Activated CD4-positive, alpha-beta T cell treated with anti-CD3 and anti-CD28 coated beads for 1 hour (primary cell): ENCODE results near the gene CTDSPL.
"Not testable (repeated sequence)": the region's sequence is repeated elsewhere in the genome, so short reads cannot be mapped to it uniquely, and the experiment has no call there.

ENCODE experiments used
- DNase-seq: peaks from one replicate; pipeline ENCODE4 v3.0.0-alpha.2; 2020

The CTDSPL gene

DNA sequence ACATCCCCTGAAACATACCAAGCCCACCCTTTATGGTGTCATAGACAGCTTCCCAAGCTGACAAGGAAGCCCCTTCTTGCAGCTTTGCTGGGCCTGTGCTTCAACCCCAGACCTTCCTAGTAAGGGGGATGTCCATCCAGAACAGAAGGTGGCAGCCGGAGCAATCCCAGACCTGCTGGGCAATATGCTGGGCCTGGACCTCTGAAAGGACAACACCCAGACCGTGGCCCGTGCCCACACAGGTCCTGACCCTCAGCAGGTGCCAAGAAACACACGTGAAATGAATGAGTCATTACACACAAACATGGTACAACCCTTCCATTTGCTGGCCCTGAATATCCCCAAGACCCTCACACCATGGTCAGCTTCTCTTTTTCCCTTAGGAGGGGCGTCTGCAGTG is 109.1 kb downstream of the CTDSPL start:
- no peak for DNase-seq

DNA sequence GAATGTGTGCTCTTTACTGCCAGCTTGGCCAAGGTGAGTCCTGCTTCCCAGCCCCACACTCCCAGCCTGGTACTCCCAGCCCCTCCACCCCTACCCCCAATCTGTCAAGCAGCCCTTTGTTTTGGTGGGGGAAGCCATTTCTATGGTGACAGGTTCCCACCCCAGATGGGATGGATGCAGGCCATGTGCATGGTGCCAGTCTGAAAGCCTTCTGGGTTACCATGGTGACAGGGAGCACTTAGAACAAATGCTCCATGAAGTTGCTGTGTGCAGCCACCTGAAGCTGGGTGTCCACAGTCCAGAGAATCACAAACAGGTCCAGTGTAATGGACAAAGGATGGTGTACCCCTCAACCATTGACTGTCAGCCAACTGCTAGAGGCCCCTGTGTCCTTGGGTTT is 109.8 kb downstream of the CTDSPL start:
- no peak for DNase-seq

DNA sequence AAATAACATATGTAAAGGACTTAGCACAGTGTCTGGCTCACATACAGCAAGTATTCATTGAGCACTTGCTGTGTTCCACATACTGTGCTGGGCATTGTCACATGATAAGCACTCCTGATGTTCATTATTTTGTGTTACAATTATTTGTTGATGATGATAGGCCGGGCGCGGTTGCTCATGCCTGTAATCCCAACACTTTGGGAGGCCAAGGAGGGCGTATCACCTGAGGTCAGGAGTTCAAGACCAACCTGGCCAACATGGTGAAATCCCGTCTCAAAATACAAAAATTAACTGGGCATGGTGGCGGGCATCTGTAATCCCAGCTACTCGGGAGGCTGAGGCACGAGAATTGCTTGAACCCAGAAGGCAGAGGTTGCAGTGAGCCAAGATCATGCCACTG is 110.4 kb downstream of the CTDSPL start:
- not testable (repeated sequence) for DNase-seq

DNA sequence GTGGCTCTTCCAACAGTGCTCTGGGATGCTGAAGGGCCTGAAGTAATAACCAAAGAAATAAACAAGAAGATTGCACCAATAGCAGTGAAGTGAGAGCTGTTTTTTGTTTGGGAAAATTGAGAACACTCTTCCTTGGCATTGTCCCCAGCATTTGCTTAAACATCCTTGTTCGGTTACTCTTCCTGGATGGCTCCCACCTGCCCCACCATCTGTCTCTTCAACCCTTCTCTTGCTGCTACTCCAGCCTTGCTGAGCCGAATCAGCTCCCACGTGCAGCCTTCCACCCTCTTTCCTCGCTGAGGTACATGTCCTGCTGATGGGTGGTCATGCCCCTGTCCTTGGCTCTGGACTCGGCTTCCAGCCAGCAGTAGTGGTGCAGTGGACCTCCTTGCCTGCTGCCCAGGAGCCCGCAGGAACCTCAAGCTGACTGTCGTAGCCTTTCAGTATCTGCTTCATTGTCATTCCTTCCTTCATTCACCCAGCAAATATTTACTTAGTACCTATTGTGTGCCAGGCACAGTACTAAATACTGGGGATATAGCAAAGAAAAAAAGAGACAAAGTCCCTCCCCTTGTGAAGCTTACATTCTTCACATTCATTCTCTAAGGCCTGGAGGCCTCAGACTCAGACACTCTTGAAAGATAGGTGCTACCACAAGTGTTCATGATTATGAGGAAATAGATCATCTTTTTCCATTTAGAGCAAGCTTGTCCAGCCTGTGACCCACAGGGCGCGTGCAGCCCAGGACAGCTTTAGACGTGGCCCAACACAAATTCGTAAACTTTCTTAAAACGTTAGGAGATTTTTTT is 111.8 kb downstream of the CTDSPL start:
- DNase-seq, result no peak

DNA sequence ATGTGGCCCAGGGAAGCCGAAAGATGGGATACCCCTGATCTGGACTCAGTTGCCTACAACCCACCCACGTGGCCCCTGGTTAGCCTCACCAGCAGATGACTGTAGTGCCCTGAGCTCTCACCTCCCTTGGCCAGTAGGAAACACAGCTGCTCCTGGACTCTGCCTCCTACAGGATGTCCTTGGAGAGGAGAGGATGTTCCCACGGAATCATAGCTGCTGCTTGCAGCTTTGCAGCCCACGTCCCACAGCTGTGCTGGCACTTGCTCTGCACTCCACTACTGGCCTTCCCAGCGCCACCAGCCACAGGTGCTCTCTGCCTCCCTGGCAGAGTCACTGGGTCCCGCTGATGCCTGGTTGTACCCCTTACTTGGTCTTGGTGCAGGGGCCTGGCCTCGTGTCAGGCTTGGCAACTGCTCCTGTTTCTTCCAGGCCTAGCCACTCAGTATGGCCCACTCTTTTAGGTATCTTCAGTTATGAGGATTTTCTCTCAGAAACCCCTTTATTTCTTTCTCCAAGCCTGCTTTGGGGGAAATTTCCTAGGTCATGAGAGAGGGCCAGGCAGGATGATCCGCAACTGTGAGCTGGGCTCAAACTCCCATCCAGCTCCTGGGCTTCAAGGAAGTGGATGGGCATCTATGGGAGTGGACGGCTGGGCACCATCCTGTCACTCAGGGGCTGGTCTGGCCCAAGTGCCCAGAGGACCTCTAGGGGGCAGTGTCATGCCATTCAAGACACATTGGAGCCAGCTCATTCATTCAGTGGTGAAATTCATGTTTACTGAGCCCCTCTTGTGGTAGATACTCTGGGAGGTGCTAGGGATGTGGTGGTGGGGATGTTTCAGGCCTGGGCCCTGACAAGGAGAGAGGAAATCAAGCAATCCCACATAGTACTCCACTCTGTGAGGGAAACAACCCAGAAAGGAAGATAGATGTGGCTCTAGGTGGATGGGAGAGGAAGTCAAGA is 112.7 kb downstream of the CTDSPL start:
- peak; percentile 59 for DNase-seq

DNA sequence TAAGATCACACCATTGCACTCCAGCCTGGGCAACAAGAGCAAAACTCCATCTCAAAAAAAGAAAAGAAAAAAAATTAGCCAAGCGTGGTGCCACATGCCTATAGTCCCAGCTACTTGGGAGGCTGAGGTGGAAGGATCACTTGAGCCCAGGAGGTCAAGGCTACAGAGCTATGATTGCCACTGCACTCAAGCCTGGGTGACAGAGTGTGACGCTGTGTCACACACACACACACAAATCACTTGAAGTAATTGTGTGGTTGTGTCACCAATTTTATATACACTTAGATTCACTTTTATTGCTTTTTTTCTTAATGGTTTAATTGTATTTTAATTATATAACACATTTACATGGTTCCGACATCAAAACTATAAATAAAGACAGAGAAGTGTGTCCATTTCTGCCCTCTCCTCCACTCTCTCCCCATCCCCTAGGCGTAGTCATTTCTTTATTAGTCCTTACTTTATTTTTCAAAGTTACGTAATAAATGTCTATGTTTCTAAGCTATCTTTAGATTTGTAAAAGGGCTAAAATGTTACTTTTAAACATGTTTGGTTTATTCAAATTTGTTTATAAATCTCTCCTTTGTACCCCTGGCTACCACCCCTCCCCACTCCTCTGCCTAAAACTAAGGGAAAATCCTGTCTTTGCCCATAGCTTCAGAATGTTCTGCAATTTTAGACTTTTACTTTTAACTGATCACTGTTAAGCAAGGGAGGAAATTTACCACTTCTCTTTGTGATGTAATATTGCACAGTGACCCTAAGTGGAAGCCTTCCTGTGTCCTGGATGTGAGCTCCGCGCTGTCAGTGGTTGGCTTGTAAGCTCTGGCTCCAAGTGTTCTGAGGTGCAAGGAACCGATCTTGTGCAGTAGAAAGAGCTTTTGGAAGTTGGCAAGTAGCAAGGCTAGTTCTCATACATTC is 118.1 kb downstream of the CTDSPL start:
- no peak for DNase-seq

DNA sequence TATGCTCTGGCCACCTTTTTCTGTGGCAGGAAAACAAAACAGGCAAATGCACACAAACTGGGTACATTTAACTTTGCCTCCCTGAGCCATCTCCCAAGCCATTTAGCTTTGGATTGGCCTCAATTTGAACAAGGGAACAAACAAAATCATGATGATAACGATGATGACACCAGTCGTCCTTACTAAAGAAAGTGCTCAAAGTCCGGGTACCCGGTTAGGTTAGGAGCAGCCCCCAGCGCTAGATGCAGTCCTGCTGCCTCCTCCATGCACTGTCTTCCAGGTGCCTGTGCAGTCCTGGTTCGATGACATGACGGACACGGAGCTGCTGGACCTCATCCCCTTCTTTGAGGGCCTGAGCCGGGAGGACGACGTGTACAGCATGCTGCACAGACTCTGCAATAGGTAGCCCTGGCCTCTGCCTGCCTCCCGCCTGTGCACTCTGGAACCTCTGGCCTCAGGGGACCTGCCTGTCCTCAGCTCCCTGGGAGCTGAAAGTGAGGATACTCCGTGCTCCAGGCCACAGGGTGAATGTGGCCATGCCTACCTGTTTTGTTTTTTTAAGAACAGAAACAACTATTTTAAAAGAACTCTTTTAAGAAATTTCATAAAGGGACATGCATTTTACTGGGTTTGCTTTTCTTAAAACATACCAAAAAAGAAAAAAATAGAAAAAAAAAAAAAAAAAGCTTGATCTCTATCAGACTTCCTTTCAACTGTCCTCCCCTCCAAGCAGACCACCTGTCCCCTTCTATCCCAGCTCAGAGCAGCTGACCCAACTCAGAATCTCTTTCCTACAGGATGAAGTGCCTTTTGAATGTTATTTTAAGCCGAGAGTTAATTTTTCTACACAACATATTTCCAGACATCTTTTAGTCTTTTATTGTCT is 119.0 kb downstream of the CTDSPL start:
- no peak for DNase-seq

DNA sequence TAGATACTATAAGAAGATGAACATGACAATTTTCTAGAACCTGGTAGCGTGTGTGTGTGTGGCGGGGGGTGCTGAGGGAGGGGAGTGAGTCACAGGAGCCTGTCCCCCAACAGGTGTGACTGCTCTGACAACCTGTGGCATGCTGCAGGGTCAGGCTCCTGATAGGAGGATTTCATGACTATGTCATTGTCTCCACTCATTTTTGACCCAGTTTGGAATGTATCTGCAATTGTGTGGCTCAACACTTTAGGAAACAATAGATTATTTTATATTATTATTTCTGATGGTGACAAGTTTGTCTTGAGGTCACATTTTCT is 119.6 kb downstream of the CTDSPL start:
- no peak for DNase-seq

DNA sequence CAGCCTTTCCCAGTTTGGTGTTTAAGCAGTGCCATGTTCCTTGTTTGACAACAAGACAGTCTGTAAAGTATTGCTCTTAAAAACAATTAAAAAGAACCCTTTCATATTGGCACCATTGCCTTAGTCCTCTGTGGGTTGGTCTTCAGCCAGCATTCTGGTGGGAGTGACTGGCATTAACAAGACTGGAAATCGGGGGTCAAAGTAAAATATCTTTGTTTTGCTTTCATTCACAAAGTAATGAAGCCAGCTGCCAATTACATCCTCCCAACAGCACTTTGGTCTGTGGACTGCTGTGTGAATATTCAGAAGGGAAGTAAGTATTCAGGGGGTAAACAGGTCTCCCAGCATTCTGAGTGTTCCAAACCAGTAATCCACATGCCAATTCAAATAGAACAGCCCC is 120.7 kb downstream of the CTDSPL start:
- no peak for DNase-seq

DNA sequence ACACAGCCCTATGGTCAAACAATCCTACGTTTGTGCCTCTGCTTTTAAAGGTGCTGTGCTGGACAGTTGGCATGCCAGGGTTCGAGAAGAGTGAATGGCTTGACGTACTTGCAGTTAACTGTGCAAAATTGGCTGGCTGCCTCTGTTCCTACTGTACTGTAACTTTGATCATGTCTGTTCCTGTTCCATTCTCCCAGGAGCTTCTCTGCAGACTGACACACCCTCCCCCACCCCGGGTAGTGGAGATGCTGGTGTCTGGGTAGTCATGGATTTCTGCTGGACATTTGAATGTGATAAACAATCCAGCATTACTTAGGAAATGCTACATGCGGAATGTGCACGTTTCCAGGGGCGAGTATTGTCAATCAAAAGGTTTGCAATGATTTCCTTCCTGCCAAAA is 122.4 kb downstream of the CTDSPL start:
- DNase-seq, result no peak

DNA sequence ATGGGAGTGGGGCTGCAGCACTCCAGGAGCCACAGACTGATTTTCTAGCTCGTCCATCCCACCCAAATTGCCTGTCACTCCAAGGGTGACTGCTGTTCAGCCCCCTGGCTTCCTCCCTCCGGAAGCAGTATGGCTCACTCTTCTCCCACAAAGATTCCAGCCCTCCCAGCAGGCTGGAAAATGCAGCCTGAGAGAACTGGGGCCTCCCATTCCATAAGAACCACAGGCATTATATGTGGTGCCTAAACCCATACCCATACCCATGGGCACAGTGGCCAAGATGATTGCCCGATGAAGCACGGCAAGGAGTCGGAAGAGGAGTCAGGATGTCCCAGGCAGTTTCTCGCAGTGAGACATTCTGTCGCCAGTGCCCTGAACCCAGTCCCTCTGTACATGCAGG is 122.9 kb downstream of the CTDSPL start:
- DNase-seq, result no peak

DNA sequence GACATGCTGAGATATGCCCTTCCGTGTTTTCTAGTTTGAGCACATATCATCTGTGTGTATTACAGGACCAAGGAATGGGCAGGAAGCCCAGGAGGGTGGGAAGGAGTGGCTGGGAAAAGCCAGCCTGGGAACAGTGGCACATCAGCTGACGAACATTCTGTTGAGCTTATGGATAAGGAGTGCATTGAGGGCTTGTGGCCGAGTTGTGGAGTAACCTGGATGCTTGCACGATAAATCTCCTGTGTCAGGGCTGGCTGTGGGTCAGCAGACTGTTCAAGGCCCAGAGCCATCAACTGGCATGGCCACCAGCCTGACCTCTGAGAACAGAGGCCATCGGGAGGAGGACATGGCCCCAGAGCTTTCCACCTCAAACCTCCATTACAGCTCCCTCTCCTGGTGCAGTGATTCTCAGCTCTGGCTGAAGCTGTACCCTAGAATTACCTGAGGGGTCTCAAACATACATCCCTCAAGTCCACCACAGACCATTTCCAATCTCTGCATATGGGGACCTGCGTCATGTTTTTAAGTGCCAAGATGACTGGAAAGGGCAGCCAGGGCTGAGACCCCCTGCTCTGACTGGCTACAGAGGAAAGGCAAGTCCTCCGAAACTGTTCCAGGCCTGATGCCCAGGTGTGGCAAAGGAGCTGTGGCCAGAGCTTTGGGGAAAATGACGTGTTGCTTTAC is 124.1 kb downstream of the CTDSPL start:
- DNase-seq, result no peak

DNA sequence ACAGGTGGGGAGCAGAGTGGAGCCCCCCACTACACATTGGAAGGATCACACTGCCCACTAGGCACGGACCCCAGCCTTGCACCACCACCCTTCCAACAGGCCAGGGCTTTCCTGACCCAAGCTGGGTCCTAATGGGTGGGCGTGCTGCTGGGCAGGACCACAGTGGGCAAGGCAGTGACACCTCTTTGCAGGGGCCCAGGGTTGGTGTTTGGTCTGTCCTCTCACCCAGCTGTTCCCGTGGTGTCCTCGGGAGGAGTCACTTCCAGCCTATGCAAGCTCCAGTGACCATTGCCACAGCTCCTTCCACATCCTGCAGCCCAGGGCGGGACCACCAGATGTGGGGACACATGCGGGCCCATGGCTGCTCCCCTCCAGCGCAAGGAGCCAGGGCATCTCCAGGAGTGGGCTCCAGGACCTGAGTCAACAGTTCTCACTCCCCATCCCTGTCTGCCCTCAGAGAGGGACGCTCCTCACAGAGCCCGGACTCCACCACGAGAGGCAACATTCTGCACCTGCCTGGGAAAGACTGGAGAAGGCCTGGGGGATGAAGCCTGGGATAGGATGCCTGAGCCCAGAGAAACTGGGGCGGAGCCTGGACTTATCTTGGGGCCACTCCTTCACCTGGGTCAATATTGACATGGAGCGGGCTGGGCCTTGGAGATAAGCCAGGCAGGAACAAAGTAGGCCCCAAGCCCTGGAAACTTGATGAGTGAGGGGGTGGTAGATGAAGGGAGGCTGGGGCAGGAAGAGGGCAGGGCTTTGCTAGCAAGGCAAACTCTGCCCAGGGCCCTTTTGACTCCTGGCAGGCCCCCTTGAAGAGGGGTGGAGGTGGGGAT is 125.0 kb downstream of the CTDSPL start:
- DNase-seq, result no peak

DNA sequence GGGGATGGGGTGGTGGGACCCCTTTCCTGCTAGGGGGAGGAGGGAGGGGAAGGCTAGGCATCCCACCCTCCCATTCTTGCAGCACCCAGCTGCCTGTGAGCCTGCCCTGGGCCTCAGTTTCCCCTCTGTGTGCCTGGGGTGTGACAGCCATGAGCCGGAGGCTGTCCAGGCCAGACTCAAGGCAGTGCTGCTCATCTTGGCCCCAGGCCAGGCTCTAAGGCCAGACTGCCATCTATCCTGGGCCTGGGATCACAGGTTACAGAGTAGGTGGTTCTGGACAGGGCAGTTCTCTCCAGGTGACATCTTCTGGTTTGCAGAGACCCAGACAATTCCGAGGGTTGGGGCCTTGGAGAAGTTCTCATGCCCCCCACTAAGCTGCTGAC is 125.6 kb downstream of the CTDSPL start:
- no peak for DNase-seq

DNA sequence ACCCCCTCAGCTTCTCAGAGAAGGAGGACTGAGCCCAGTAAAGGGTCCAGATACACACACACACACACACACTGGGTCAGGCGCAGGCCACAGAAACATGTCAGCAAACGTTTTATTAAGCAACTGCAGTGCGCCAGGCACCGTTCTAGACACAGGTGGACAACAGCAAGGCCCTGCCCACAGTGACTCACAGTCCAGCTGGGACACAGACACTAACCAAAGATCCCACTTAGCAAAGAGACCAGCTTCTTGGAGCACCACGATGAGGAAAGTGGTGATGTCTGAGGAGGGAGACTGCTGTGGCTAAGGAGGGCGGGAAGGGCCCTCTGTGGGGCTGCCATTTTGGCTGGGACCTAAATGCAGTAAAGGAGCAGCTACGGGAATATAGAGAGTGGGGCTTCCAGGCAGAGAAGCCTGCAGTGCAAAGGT is 126.1 kb downstream of the CTDSPL start:
- DNase-seq, result no peak

DNA sequence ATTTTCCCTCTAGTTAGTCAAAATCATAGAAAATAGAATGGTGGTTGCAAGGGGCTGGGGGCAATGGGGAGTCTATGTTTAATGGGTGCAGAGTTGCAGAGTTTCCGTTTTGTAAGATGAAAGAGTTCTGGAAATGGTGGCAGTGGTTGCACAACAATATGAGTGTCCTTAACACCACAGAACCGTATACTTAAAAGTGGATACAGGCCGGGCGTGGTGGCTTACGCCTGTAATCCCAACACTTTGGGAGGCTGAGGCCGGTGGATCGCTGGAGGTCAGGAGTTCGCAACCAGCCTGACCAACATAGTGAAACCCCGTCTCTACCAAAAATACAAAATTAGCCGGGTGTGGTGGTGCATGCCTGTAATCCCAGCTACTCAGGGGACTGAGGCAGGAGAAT is 126.7 kb downstream of the CTDSPL start:
- not testable (repeated sequence) for DNase-seq

DNA sequence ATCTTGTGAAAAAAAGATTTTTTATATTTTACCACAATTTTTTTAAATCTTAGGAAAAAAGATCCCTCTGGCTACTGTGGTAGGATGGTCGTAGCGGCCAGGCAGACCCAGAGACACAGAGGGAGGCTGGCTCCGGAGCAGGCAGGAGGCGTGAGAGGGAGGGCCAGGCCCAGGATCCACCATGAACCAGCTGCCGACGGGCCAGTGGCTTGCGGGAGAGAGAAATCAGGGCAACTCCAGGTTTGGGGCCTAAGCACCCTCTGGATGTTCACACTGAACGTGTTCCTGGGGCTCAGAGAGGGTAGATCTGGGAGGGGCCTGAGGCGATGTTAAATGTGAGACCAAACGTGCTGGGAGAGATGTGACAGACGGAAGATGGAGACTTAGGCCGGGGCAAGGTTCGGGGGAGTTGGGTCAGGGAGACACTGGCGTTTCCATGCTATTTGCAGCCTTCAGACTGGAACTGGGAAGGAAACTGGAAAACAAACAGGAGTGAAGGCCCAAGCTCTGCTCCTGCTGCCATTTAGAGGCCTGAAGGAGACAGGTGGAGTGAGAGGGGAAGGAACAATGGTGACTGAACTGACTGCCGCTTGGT is 127.3 kb downstream of the CTDSPL start:
- DNase-seq, result no peak

DNA sequence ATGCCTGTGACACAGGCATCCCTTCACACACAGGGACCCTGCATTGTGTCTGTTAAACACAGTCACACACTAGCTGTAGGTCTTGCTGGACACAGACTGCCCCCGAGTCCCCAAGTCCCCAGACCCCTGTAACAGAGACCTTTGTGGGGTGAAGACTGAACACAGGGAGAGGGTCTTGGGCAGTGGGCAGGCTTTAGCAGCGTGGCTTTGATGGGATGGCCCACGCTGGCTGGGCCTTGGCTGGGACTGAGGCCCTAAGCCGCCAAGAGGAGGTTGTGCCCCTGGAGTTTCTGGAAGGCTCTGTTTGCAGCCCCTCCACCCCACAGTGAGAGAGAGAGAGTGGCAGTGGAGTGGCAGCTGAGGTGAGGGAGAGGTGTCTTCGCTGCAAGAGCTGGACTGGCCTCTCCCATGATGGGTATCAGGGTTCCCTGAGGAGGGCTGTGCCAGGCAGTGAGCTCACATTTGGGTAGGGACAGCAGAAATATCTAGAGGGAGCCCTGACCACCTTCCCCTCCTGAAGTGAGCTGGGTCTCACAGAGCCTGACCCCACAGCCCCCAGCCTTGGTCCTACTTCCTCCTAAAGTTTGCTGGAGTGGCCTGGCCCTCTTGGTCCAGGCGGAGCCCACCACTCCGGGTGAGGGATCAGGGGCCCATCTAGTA is 128.3 kb downstream of the CTDSPL start:
- DNase-seq, result no peak

DNA sequence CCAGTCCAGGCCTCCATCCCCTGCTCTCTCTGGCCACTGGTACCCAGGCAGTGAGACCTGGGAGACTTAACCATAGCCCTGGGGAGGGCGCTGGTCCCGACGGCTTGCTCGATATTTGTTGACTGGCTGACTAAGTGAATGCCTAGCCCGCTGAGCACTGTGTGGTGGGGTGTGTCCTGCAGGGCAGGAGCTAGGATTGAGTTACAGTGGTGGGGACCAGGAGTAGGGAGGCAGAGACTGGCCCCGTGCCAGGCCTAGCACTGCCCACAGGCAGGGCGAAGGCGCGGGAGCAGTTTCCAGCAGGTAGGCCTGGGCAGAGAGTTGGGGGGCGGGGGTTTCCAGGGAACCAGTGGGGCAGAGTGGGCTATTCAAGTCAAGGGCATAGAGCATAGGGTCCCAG is 128.8 kb downstream of the CTDSPL start, which contains the start of gene VILL:
VILL (plus strand) TSS at position 260 of the 400 bp plus-strand sequence. CDS start 2,887 bp downstream, outside the sequence.
- no peak for DNase-seq
